H1 (cell line): ENCODE data around the gene NHSL2. TPM values are rescaled to one million over a fixed set of nuclear protein-coding genes. Genes with fewer than 3 reads are reported as not detected.

Experiments
- CTCF ChIA-PET: fragments of 300-600 bp; sonication (Branson Sonifier 250); formaldehyde crosslinking; loops from one replicate; lab custom pipeline; 2021; ENCODE audit not compliant: partially characterized antibody; lab: Charles Lee
- POLR2A ChIA-PET: fragments of 300-600 bp; sonication (Branson Sonifier 250); formaldehyde crosslinking; loops from one replicate; lab custom pipeline; 2021; ENCODE audit warnings: inconsistent platforms; ENCODE audit not compliant: partially characterized antibody; lab: Charles Lee
- DNase-seq, 2 experiments: peaks; one replicate each; pipeline versions ENCODE4 v3.0.0 to v3.0.0-alpha.2; 2010 to 2022; ENCODE audit warnings: low spot score in 2 of 2, low read depth in 1 of 2, mixed read lengths in 1 of 2
- FAIRE-seq: peaks from 2 replicates; lab custom pipeline; 2011; peaks lifted over from hg19 to GRCh38; lab: Jason Lieb, UNC
- H2AFZ ChIP-seq: 2 replicates; pipeline ENCODE4 v1.8.1; 2012; ENCODE audit warnings: low read length, inconsistent platforms
- H2AK5ac ChIP-seq: 2 replicates; pipeline ENCODE4 v1.6.1; 2013; ENCODE audit warnings: low read depth, low read length
- H2BK120ac ChIP-seq: replicated peaks from 2 replicates; pipeline ENCODE3; 2013; ENCODE audit warnings: low read depth, low read length, inconsistent platforms
- H2BK12ac ChIP-seq: 2 replicates; pipeline ENCODE4 v1.6.1; 2013; ENCODE audit warnings: low read depth, low read length
- H2BK15ac ChIP-seq: 2 replicates; pipeline ENCODE4 v1.6.1; 2013; ENCODE audit warnings: low read length
- H2BK20ac ChIP-seq: 2 replicates; pipeline ENCODE4 v1.6.1; 2013; ENCODE audit warnings: low read length
- H2BK5ac ChIP-seq: 2 replicates; pipeline ENCODE4 v1.6.1; 2013; ENCODE audit warnings: low read depth, low read length
- H3K14ac ChIP-seq: 2 replicates; pipeline ENCODE4 v1.6.1; 2013; ENCODE audit warnings: inconsistent platforms; ENCODE audit not compliant: insufficient read length
- H3K18ac ChIP-seq: 2 replicates; pipeline ENCODE4 v1.6.1; 2013; ENCODE audit warnings: low read length; ENCODE audit errors: extremely low read depth
- H3K23ac ChIP-seq: 2 replicates; pipeline ENCODE4 v1.6.1; 2013; ENCODE audit warnings: inconsistent platforms; ENCODE audit not compliant: insufficient read length
- H3K23me2 ChIP-seq: 2 replicates; pipeline ENCODE4 v1.6.1; 2013; ENCODE audit warnings: low read depth, low read length
- H3K27ac ChIP-seq: 2 replicates; pipeline ENCODE4 v1.6.1; 2011; ENCODE audit warnings: low read depth, low read length, inconsistent platforms
- H3K27me3 ChIP-seq, 4 experiments: replicated peaks in 1 of 4; 1 replicate in 1 of 4; 2 replicates in 3 of 4; pipeline versions ENCODE4 v1.6.1 to v1.8.1; 2011 to 2013; ENCODE audit warnings: low read length in 3 of 4, mild to moderate bottlenecking in 3 of 4, inconsistent platforms in 2 of 4, mixed read lengths in 2 of 4, moderate library complexity in 1 of 4; ENCODE audit not compliant: control insufficient read depth in 3 of 4, insufficient read depth in 3 of 4; ENCODE audit errors: extremely low read depth in 1 of 4
- H3K36me3 ChIP-seq, 4 experiments: 2 replicates each; pipeline versions ENCODE4 v1.6.1 to v1.8.1; 2011 to 2013; ENCODE audit warnings: mild to moderate bottlenecking in 4 of 4, low read length in 3 of 4, moderate library complexity in 2 of 4, control low read depth in 1 of 4, inconsistent platforms in 1 of 4; ENCODE audit not compliant: insufficient read depth in 4 of 4, control insufficient read depth in 2 of 4
- H3K4ac ChIP-seq: replicated peaks from 2 replicates; pipeline ENCODE3; 2013; ENCODE audit warnings: low read length, low read depth, mixed read lengths, inconsistent platforms; ENCODE audit not compliant: insufficient read length
- H3K4me1 ChIP-seq, 4 experiments: replicated peaks in 1 of 4; 1 replicate in 1 of 4; 2 replicates in 3 of 4; pipeline versions ENCODE4 v1.6.1 to v1.8.1; 2011 to 2013; ENCODE audit warnings: low read length in 3 of 4, inconsistent platforms in 2 of 4, mixed read lengths in 1 of 4; ENCODE audit not compliant: insufficient read depth in 4 of 4, control insufficient read depth in 3 of 4
- H3K4me2 ChIP-seq, 2 experiments: 2 replicates each; pipeline versions ENCODE4 v1.6.1 to v1.8.1; 2011 to 2013; ENCODE audit warnings: low read depth in 2 of 2, low read length in 2 of 2, control low read depth in 1 of 2, inconsistent platforms in 1 of 2, mild to moderate bottlenecking in 1 of 2; ENCODE audit not compliant: insufficient read depth in 1 of 2
- H3K4me3 ChIP-seq, 4 experiments: fragments of 200-600, 300-600 bp in 1 of 4; sonication (generic), shearing (Covaris generic), sonication (Bioruptor Twin) in 1 of 4; 2 replicates each; pipeline versions ENCODE4 v1.5.1 to v1.8.1; 2011 to 2016; ENCODE audit warnings: low read length in 4 of 4, low read depth in 3 of 4, control low read depth in 2 of 4, inconsistent platforms in 2 of 4, mild to moderate bottlenecking in 2 of 4, mixed read lengths in 1 of 4, moderate library complexity in 1 of 4; ENCODE audit not compliant: insufficient read depth in 2 of 4; ENCODE audit errors: extremely low read depth in 1 of 4
- H3K56ac ChIP-seq: replicated peaks from 2 replicates; pipeline ENCODE3; 2013; ENCODE audit warnings: low read depth, mild to moderate bottlenecking, mixed read lengths, low read length, inconsistent platforms; ENCODE audit not compliant: insufficient read length
- H3K79me1 ChIP-seq: 2 replicates; pipeline ENCODE4 v1.6.1; 2013; ENCODE audit warnings: low read depth, low read length, control low read depth
- H3K79me2 ChIP-seq, 2 experiments: 2 replicates each; pipeline versions ENCODE4 v1.6.1 to v1.8.1; 2012 to 2013; ENCODE audit warnings: low read length in 2 of 2, mild to moderate bottlenecking in 2 of 2, inconsistent platforms in 1 of 2; ENCODE audit not compliant: insufficient read depth in 2 of 2, control insufficient read depth in 1 of 2
- H3K9ac ChIP-seq, 4 experiments: replicated peaks in 1 of 4; 1 replicate in 1 of 4; 2 replicates in 3 of 4; pipeline versions ENCODE4 v1.6.1 to v1.8.1; 2011 to 2013; ENCODE audit warnings: low read depth in 3 of 4, low read length in 3 of 4, control low read depth in 2 of 4, mild to moderate bottlenecking in 2 of 4, moderate library complexity in 2 of 4, inconsistent platforms in 1 of 4; ENCODE audit errors: extremely low read depth in 1 of 4
- H3K9me3 ChIP-seq, 2 experiments: 2 replicates each; pipeline versions ENCODE4 v1.6.1 to v1.8.1; 2012 to 2013; ENCODE audit warnings: mild to moderate bottlenecking in 2 of 2, moderate library complexity in 2 of 2, control low read depth in 1 of 2, inconsistent platforms in 1 of 2, low read depth in 1 of 2, low read length in 1 of 2, mixed read lengths in 1 of 2; ENCODE audit not compliant: insufficient read depth in 2 of 2
- H4K20me1 ChIP-seq, 2 experiments: replicated peaks in 1 of 2; 2 replicates each; pipeline versions ENCODE3 to v1.8.1; 2011 to 2013; ENCODE audit warnings: inconsistent platforms in 2 of 2, low read length in 2 of 2, mild to moderate bottlenecking in 1 of 2; ENCODE audit not compliant: insufficient read depth in 2 of 2, control insufficient read depth in 1 of 2
- H4K5ac ChIP-seq: 2 replicates; pipeline ENCODE4 v1.6.1; 2013; ENCODE audit warnings: low read length, low read depth, mixed read lengths, inconsistent platforms; ENCODE audit not compliant: insufficient read length
- H4K8ac ChIP-seq: 2 replicates; pipeline ENCODE4 v1.8.0; 2013; ENCODE audit warnings: mild to moderate bottlenecking, moderate library complexity, low read length, inconsistent platforms; ENCODE audit not compliant: insufficient read depth; ENCODE audit errors: extremely low read depth
- H4K91ac ChIP-seq: replicated peaks from 2 replicates; pipeline ENCODE3; 2013; ENCODE audit warnings: low read length, mixed read lengths, inconsistent platforms; ENCODE audit not compliant: insufficient read length
- CHD2 ChIP-seq: IDR thresholded peaks from 2 replicates; pipeline ENCODE4 v1.6.1; 2012; ENCODE audit warnings: low read length, improper control_type of control experiment
- TAF1 ChIP-seq: IDR thresholded peaks from 2 replicates; pipeline ENCODE4 v1.6.1; 2011; ENCODE audit warnings: mild to moderate bottlenecking, low read depth, low read length
- TBP ChIP-seq: IDR thresholded peaks from 2 replicates; pipeline ENCODE4 v1.6.1; 2011; ENCODE audit warnings: low read depth, low read length, improper control_type of control experiment
- TCF12 ChIP-seq: IDR thresholded peaks from 2 replicates; pipeline ENCODE4 v1.6.1; 2011; ENCODE audit warnings: low read depth, mild to moderate bottlenecking, low read length
- ZNF274 ChIP-seq: IDR thresholded peaks from 2 replicates; pipeline ENCODE4 v1.7.0; 2012; ENCODE audit warnings: low read length, borderline replicate concordance; ENCODE audit errors: extremely low read depth
- WGBS, 2 experiments: shearing (Covaris generic) in 1 of 2; methylation state at CpG; one replicate each; pipeline versions ENCODE4 v1.1.6 to v1.1.7; 2013 to 2015; ENCODE audit warnings: low lambda C conversion rate in 2 of 2, mixed read lengths in 2 of 2, inconsistent platforms in 1 of 2, low coverage in 1 of 2, missing lambda C conversion rate in 1 of 2; ENCODE audit not compliant: insufficient replicate concordance in 2 of 2, insufficient coverage in 1 of 2, insufficient read length in 1 of 2; ENCODE audit errors: extremely low coverage in 1 of 2, missing lambda C conversion rate in 1 of 2; 5-methylcytosine and 5-hydroxymethylcytosine counted together
- polyA plus RNA-seq, 7 experiments: library from polyadenylated mRNA; depleted of rRNA in 3 of 7; stranded (reverse) in 5 of 7; unstranded in 2 of 7; fragments of >200 nt in 5 of 7; fragments of 200-250 nt in 2 of 7; gene quantifications; 1 replicate in 5 of 7; 2 replicates in 1 of 7; 4 replicates in 1 of 7; pipeline versions ENCODE4 v1.2.1 to v1.2.3, GENCODE V29; 2011 to 2013; ENCODE audit warnings: missing spikeins in 2 of 7, mixed read lengths in 2 of 7
- total RNA-seq: library from RNA; stranded (reverse); fragmentation: NEBNext Ultra II Directional; extraction: Animal tissue kit (Norgen Biotek cat#: 25700); gene quantifications from 2 replicates; pipeline ENCODE4 v1.2.1, GENCODE V29; 2021
- TF ChIP-seq, protein P1 (sequence below), 3 experiments: IDR thresholded peaks; 1 replicate in 2 of 3; 2 replicates in 1 of 3; pipeline versions ENCODE4 v1.5.1 to v1.6.1; 2011; ENCODE audit warnings: low read length in 3 of 3, mild to moderate bottlenecking in 3 of 3, inconsistent platforms in 2 of 3, low read depth in 1 of 3, moderate library complexity in 1 of 3; ENCODE audit not compliant: insufficient read depth in 1 of 3; ENCODE audit errors: control extremely low read depth in 1 of 3

The NHSL2 gene
- total and polyA plus RNA-seq, 2 of the 8 experiments (the other 6 are each of a cell fraction or from before 2014, with no cell fraction given) = 3.7 to 7.2 TPM

DNA sequence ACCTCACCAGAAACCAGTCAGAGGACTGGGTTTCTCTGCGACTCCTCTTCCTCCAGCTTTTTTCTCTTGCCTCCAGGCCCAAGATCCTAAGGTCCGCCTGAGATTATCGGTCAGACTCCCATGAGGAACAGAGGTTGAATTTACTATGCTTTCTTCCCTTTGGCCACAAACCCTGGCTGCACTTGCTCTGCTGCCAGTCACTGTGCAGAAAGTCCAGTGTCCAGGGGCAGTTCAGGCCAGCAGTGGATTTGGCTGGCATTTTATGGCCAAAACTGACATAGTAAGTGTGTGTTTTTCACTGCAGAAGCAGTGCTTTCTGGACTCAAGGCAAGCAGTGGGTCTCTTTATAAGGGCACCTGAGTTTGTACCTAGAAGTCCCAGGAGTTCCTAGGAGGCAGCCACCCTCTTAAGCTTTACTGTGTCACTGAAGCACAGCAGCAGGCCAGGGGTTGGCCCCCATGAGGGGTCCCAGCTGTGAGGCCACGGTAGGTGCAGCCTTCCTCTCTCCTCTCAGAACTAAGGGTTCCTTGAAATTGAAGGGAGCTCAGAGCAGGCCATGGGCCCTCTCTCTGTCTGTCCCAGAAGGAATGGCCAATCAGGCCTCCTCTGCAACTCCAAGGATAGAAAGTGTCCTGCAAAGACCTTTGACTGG lies 217.7 kb downstream of the NHSL2 start:
- no peak overlapping the region for H3K18ac ChIP-seq
- no peak for TF ChIP-seq TBP
- no peak for TF ChIP-seq TCF12
- TF ChIP-seq, protein P1, sequence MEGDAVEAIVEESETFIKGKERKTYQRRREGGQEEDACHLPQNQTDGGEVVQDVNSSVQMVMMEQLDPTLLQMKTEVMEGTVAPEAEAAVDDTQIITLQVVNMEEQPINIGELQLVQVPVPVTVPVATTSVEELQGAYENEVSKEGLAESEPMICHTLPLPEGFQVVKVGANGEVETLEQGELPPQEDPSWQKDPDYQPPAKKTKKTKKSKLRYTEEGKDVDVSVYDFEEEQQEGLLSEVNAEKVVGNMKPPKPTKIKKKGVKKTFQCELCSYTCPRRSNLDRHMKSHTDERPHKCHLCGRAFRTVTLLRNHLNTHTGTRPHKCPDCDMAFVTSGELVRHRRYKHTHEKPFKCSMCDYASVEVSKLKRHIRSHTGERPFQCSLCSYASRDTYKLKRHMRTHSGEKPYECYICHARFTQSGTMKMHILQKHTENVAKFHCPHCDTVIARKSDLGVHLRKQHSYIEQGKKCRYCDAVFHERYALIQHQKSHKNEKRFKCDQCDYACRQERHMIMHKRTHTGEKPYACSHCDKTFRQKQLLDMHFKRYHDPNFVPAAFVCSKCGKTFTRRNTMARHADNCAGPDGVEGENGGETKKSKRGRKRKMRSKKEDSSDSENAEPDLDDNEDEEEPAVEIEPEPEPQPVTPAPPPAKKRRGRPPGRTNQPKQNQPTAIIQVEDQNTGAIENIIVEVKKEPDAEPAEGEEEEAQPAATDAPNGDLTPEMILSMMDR (IDR thresholded peaks at IDR 0.05; ENCODE audit: control extremely low read depth in 1 of 3, insufficient read depth in 1 of 3, low read depth in 1 of 3, low read length in 3 of 3) = no peak
- TF ChIP-seq ZNF274 = no peak
- TF ChIP-seq TAF1 = no peak
- TF ChIP-seq CHD2 = no peak
- TF ChIP-seq, all 59 proteins: peak for 0
- Histone ChIP-seq H3K27ac (no peak overlapping the region), H2BK12ac (no peak overlapping the region), H4K5ac (no peak overlapping the region), H3K36me3 (no peaks in the 10 kb centered on the region), H3K4me1 (peaks cover 5 to 13% (median 10%) of the 10 kb centered on the region in 4 experiments), H2AK5ac (no peak overlapping the region), H3K9me3 (peaks cover 0 to 4% of the 10 kb centered on the region in 2 experiments; a peak in 1 of 4 replicates), H2BK20ac (no peak overlapping the region), H2AFZ (no peak overlapping the region), H3K4me3 (no peak overlapping the region), H2BK120ac (no peak overlapping the region), H2BK15ac (no peak overlapping the region), H2BK5ac (no peak overlapping the region), H3K4ac (no peak overlapping the region), H3K14ac (no peak overlapping the region), H3K79me1 (no peaks in the 10 kb centered on the region), H3K56ac (no peak overlapping the region), H3K79me2 (no peaks in the 10 kb centered on the region), H3K9ac (no peak overlapping the region), H4K20me1 (peaks cover 3 to 7% of the 10 kb centered on the region in 2 experiments), H3K4me2 (no peak overlapping the region), H3K23me2 (peaks cover 5% of the 10 kb centered on the region; the same call in 1 of the 2 replicates), H4K8ac (no peak overlapping the region), H3K27me3 (peaks cover 12 to 44% (median 34%) of the 10 kb centered on the region in 4 experiments), H3K23ac (no peak overlapping the region), H4K91ac (no peak overlapping the region)
- 91% methylated on average over 3 of the region's 4 CpGs; no CpG with 5 or more reads in 1 of the 2 experiments for WGBS, 2 experiments
- ChIA-PET POLR2A (interaction anchor here (1.3 kb wide), 1 partner anchor 106 kb away, joined by 4 read pairs; no protein-coding TSS in a partner anchor), CTCF (interaction anchor here (0.9 to 3.9 kb wide), 13 partner anchors 10 to 151 kb away, joined by 3 to 21 read pairs (median 4); partner anchors contain the start of gene PIN4)
- FAIRE-seq = no peak
- DNase-seq = no peak
